ENCODE data around the gene MAP3K14.

MAP3K14 gene

DNA sequence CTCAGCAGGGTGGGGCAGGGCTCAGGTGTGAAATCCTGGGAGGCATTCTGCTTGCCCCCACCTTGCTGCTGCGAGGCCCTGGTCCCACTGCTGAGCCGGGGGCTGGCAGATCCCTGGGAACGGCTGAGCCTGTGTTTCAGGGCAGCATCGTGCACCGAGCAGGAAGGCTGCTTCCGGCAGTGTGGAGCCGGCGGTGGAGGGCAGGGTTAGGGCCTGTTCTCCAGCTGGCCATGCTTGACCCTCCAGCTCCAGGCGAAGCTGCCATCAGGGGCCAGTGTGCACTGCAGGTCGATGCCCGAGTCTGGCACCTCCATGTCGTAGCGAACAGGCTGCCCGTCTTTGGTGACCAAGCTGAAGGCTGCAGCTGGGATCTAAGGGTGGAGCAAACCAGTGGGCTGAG is 52.4 kb downstream of the MAP3K14 start:
- Histone ChIP-seq H3K4me3 (no peak overlapping the region), H3K27ac (no peak overlapping the region), H3K9me3 (ENCODE audit: low read depth, low read length) (no peaks in the 10 kb centered on the region), H3K36me3 (ENCODE audit: insufficient read depth, low read length) (no peaks in the 10 kb centered on the region), H3K9ac (ENCODE audit: insufficient read length) (no peak overlapping the region)
- TF ChIP-seq EZH2 (IDR thresholded peaks at IDR 0.05) = no peak
- no peak for TF ChIP-seq POLR2AphosphoS5 (IDR thresholded peaks at IDR 0.05; ENCODE audit: borderline replicate concordance, low read depth, low read length)
- TF ChIP-seq FOXP2 (optimal IDR thresholded peaks at IDR 0.05; ENCODE audit: control extremely low read depth, extremely low read length, insufficient read depth) = no peak
- DNase-seq (ENCODE audit: low read depth, low spot score) = no peak

DNA sequence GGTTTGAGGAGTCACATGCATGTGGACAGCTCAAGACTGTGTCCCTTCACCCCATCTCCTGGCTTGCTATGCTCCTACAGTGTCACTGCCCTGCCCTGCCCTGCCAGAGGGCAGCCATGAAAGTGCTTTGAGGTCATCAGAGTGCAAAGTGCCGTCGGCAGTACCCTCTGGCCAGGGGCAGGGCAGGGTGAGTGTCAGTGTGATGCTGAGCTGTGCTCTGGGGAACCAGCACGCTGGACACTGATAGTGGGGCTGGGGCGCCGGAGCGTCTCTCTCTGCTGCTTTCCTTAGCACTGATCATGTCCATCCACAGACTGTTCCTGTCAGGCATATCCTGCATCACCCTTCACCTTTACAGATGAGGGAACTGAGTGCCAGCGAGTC is 53.4 kb downstream of the MAP3K14 start:
- Histone ChIP-seq H3K27ac (no peak overlapping the region), H3K9me3 (ENCODE audit: low read depth, low read length) (no peaks in the 10 kb centered on the region), H3K4me3 (no peak overlapping the region), H3K36me3 (ENCODE audit: insufficient read depth, low read length) (no peaks in the 10 kb centered on the region), H3K9ac (ENCODE audit: insufficient read length) (no peak overlapping the region)
- no peak for DNase-seq (ENCODE audit: low read depth, low spot score)
- TF ChIP-seq EZH2 (IDR thresholded peaks at IDR 0.05) = no peak
- TF ChIP-seq POLR2AphosphoS5 (IDR thresholded peaks at IDR 0.05; ENCODE audit: borderline replicate concordance, low read depth, low read length) = no peak
- TF ChIP-seq FOXP2 (optimal IDR thresholded peaks at IDR 0.05; ENCODE audit: control extremely low read depth, extremely low read length, insufficient read depth) = no peak

DNA sequence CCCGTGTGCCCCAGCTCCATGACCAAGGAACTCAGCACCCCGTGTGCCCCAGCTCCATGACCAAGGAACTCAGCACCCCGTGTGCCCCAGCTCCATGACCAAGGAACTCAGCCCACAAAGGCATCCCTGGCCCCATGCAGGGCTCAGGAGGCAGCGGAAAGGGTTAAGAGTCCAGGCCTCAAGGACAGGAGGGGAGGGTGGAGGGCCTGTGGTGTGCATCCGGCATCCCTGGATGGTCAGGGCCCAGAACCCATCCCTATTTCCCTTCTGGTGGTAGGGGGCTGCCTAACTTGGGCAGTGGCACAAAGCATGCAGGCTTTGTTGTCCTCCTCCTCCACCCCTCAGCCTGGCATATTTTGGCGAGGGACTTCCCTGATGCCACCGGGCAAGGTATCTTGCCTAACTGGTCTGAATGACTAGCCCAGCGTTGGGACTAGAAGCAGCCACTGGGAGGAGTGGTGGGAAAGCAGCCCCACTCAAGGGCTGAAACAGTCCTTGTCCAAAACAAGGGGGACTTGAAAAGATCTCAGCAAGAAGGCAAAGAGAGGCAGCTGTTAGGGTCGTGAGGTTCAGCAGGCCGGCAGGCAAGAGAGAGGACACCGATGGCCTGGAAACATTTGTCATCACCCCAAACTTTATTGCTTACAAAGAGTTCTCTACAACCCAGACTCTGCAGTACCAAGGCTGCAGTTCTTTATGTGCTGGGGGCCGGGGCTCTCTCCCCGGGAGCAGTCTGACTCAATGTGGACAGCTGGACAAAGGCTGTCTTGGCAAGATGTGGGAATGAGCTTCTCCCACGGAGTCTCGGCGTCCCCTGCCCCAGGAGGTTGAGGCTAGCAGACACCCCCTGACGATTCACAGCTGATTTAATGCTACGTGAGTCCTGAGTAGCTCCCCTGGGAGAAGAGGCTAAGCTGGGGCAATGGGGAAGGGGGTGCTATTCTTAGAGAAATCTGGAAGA is 54.0 kb downstream of the MAP3K14 start:
- Histone ChIP-seq H3K9ac (ENCODE audit: insufficient read length) (no peak overlapping the region), H3K27ac (no peak overlapping the region), H3K4me3 (no peak overlapping the region)

DNA sequence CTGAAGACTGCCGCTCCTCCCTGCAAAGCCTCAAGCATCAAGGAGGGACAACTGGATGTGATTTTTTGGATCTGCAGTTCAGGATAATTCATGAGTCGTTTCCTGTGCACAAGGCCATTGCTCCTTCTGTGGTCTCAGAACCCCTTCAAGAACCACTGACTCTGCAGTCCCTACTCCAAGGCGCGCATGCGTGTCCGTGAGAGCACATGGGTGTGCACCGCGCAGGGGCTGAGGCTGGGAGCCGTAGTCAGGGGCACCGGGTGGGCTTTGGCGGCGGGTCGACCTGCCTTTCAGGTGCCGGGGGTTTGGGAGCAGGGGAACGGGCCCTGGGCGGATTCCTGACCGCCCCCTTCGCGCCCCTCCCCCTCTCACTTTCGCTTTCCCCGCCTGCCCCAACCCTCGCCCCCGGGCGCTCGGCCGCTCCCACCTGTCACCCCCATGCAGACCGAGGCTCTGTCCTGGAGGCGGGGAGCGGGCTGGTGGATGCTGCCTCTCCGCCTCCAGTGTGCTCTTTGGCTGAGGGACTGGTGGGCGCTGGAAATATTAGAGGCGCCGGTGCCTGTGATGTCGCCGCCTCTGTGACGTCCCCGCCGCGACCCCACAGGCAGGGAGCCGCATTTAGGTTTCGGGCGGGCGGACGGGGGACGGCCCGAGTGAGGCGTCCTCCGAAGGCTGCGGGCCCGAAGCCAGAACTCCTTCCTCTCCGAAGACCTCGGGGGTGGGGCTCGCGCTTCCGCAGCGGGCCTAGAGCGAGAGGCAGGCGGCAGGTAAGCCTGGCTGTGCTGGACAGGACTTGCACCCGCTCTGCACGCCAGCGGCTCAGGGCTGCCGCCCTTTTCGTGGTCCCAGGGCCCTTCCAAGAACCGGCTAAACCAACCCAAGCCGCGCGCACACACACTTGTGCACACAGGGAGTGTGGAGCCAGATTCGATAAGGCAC is 55.0 kb downstream of the MAP3K14 start, which contains the start of gene SPATA32:
SPATA32 (minus strand) TSS at position 518 of the 939 bp plus-strand sequence; CDS start at position 440, 78 bp downstream.
- no peak for TF ChIP-seq POLR2AphosphoS5 (IDR thresholded peaks at IDR 0.05; ENCODE audit: borderline replicate concordance, low read depth, low read length)
- TF ChIP-seq FOXP2 (optimal IDR thresholded peaks at IDR 0.05; ENCODE audit: control extremely low read depth, extremely low read length, insufficient read depth) = no peak
- TF ChIP-seq EZH2 (IDR thresholded peaks at IDR 0.05) = no peak
- H3K9me3 ChIP-seq (ENCODE audit: low read depth, low read length) = no peaks in the 10 kb centered on the region
- no peak within 1 kb of the TSS for H3K9ac ChIP-seq (ENCODE audit: insufficient read length)
- no peak for DNase-seq (ENCODE audit: low read depth, low spot score)
- H3K27ac ChIP-seq = no peak within 1 kb of the TSS
- H3K4me3 ChIP-seq = no peak within 1 kb of the TSS
- H3K36me3 ChIP-seq (ENCODE audit: insufficient read depth, low read length) = no peaks in the 10 kb centered on the region

More for the DNA sequence above, 54.0 kb downstream of the MAP3K14 start:
- no peaks in the 10 kb centered on the region for H3K36me3 ChIP-seq (ENCODE audit: insufficient read depth, low read length)
- TF ChIP-seq FOXP2 (optimal IDR thresholded peaks at IDR 0.05; ENCODE audit: control extremely low read depth, extremely low read length, insufficient read depth) (no peak), EZH2 (IDR thresholded peaks at IDR 0.05) (no peak), POLR2AphosphoS5 (IDR thresholded peaks at IDR 0.05; ENCODE audit: borderline replicate concordance, low read depth, low read length) (no peak)
- no peaks in the 10 kb centered on the region for H3K9me3 ChIP-seq (ENCODE audit: low read depth, low read length)
- no peak for DNase-seq (ENCODE audit: low read depth, low spot score)

DNA sequence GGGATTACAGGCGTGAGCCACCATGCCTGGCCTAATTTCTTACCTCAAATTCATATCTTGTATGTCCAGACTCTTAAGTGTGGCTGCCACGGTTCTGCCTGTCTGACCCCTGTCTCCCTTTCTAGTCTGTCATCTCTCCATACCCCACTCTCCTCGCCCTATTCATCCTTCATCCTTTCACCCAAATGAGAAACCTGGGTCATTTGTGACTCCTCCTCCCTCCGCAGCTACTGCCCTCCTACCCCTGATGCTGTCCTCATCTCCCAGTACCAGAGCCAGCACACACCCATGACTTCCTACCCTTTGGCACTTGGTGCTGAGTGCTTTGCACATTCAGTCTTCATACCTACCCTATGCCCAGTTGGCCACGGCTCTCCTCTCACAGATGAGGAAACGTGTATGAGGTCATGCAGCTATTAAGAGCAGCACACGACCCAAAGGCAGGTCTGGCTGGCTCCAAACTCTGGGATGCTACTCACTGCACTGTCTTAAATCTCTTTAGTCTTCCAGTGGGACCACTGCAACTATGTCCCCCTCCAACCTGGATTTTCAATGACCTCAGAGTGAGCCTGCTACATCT is 56.5 kb downstream of the MAP3K14 start:
- Histone ChIP-seq H3K36me3 (ENCODE audit: insufficient read depth, low read length) (no peaks in the 10 kb centered on the region), H3K4me3 (no peak overlapping the region), H3K9me3 (ENCODE audit: low read depth, low read length) (no peaks in the 10 kb centered on the region), H3K27ac (no peak overlapping the region), H3K9ac (ENCODE audit: insufficient read length) (no peak overlapping the region)
- TF ChIP-seq POLR2AphosphoS5 (IDR thresholded peaks at IDR 0.05; ENCODE audit: borderline replicate concordance, low read depth, low read length) (no peak), FOXP2 (optimal IDR thresholded peaks at IDR 0.05; ENCODE audit: control extremely low read depth, extremely low read length, insufficient read depth) (no peak), EZH2 (IDR thresholded peaks at IDR 0.05) (no peak)
- no peak for DNase-seq (ENCODE audit: low read depth, low spot score)

DNA sequence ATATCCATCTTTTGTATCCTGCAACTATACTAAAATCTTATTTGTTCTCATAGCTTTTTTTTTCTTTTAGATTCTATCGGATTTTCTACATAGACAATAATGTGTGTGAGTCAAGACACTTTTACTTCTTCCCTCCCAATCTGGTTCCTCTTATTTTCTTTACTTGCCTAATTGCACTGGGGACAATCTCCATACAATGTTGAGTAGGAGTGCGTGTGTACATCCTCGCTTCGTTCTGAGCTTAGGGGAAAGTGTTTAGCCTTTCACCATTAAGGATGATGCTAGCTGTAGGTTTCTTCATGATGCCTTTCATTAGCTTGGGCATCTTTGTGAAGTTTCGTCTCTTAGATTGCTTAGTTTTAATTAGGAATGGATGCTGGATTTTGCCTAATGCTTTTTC is 57.8 kb downstream of the MAP3K14 start:
- no peak for TF ChIP-seq EZH2 (IDR thresholded peaks at IDR 0.05)
- TF ChIP-seq POLR2AphosphoS5 (IDR thresholded peaks at IDR 0.05; ENCODE audit: borderline replicate concordance, low read depth, low read length) = no peak
- TF ChIP-seq FOXP2 (optimal IDR thresholded peaks at IDR 0.05; ENCODE audit: control extremely low read depth, extremely low read length, insufficient read depth) = no peak

DNA sequence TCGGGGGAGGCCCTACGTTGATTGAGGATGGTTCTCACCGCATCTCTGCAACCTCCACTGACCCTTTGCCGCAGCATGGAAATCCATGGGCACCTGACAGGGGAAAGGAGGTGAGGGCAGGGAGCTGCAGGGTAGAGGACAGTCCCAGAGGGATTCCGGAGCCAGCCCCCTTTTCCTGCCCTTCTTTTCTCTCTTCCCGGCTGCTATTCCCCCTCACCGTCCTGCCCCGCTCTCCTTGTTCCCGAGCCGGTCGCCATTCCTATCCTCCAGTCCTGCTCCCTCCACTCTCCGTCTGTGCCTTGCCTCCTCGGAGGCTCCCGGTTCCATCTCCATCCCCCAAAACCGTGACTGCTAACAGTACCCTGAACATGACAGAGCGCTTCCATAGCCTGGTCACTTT is 59.7 kb downstream of the MAP3K14 start:
- Histone ChIP-seq H3K27ac (no peak overlapping the region), H3K9ac (ENCODE audit: insufficient read length) (no peak overlapping the region), H3K9me3 (ENCODE audit: low read depth, low read length) (no peaks in the 10 kb centered on the region), H3K36me3 (ENCODE audit: insufficient read depth, low read length) (no peaks in the 10 kb centered on the region), H3K4me3 (no peak overlapping the region)
- DNase-seq (ENCODE audit: low read depth, low spot score) = no peak
- no peak for TF ChIP-seq POLR2AphosphoS5 (IDR thresholded peaks at IDR 0.05; ENCODE audit: borderline replicate concordance, low read depth, low read length)
- TF ChIP-seq EZH2 (IDR thresholded peaks at IDR 0.05) = no peak
- TF ChIP-seq FOXP2 (optimal IDR thresholded peaks at IDR 0.05; ENCODE audit: control extremely low read depth, extremely low read length, insufficient read depth) = no peak

More for the DNA sequence above, 57.8 kb downstream of the MAP3K14 start:
- no peaks in the 10 kb centered on the region for H3K9me3 ChIP-seq (ENCODE audit: low read depth, low read length)
- H3K27ac ChIP-seq = no peak overlapping the region
- H3K4me3 ChIP-seq = no peak overlapping the region
- DNase-seq (ENCODE audit: low read depth, low spot score) = no peak
- no peaks in the 10 kb centered on the region for H3K36me3 ChIP-seq (ENCODE audit: insufficient read depth, low read length)
- H3K9ac ChIP-seq (ENCODE audit: insufficient read length) = no peak overlapping the region

Data from SK-N-MC (cell line).